HEK293 (cell line): ENCODE data around the gene CRYBA2.

ENCODE experiments used
- GLIS1 ChIP-seq: fragments of 450-650 bp; formaldehyde crosslinking; IDR thresholded peaks from 2 replicates; pipeline ENCODE4 v1.5.1; 2016; ENCODE audit warnings: missing biosample characterization, missing genetic modification characterization
- GLIS2 ChIP-seq: fragments of 450-650 bp; formaldehyde crosslinking; IDR thresholded peaks from 2 replicates; pipeline ENCODE4 v1.5.1; 2016; ENCODE audit warnings: missing biosample characterization, missing genetic modification characterization
- SALL2 ChIP-seq: fragments of 450-650 bp; formaldehyde crosslinking; IDR thresholded peaks from 2 replicates; pipeline ENCODE4 v1.5.0; 2017; ENCODE audit warnings: missing biosample characterization, mild to moderate bottlenecking, missing genetic modification characterization, borderline replicate concordance
- SP3 ChIP-seq: fragments of 450-650 bp; formaldehyde crosslinking; IDR thresholded peaks from 2 replicates; pipeline ENCODE4 v1.5.1; 2016; ENCODE audit warnings: missing biosample characterization, missing genetic modification characterization
- YY1 ChIP-seq: fragments of 450-650 bp; formaldehyde crosslinking; IDR thresholded peaks from 2 replicates; pipeline ENCODE4 v1.5.1; 2018; ENCODE audit warnings: missing biosample characterization, missing genetic modification characterization
- ZBTB8A ChIP-seq: fragments of 450-650 bp; formaldehyde crosslinking; IDR thresholded peaks from 2 replicates; pipeline ENCODE4 v1.5.1; 2016; ENCODE audit warnings: missing biosample characterization, missing genetic modification characterization
- ZFHX2 ChIP-seq: fragments of 450-650 bp; formaldehyde crosslinking; conservative IDR thresholded peaks from 2 replicates; pipeline ENCODE4 v1.5.1; 2016; ENCODE audit warnings: missing biosample characterization, missing genetic modification characterization
- ZFP41 ChIP-seq: fragments of 450-650 bp; formaldehyde crosslinking; IDR thresholded peaks from 2 replicates; pipeline ENCODE4 v1.5.1; 2016; ENCODE audit warnings: missing biosample characterization, missing genetic modification characterization, borderline replicate concordance
- ZNF2 ChIP-seq: fragments of 450-650 bp; formaldehyde crosslinking; IDR thresholded peaks from 2 replicates; pipeline ENCODE4 v1.5.1; 2016; ENCODE audit warnings: missing biosample characterization, missing genetic modification characterization
- ZNF23 ChIP-seq: fragments of 450-650 bp; formaldehyde crosslinking; IDR thresholded peaks from 2 replicates; pipeline ENCODE4 v1.5.1; 2016; ENCODE audit warnings: missing biosample characterization, missing genetic modification characterization, borderline replicate concordance
- ZNF24 ChIP-seq: fragments of 450-650 bp; formaldehyde crosslinking; IDR thresholded peaks from 2 replicates; pipeline ENCODE4 v1.5.1; 2016; ENCODE audit warnings: missing biosample characterization, missing genetic modification characterization
- ZNF335 ChIP-seq: fragments of 450-650 bp; formaldehyde crosslinking; conservative IDR thresholded peaks from 2 replicates; pipeline ENCODE4 v1.5.1; 2016; ENCODE audit warnings: missing biosample characterization, missing genetic modification characterization
- ZNF391 ChIP-seq: fragments of 450-650 bp; formaldehyde crosslinking; IDR thresholded peaks from 2 replicates; pipeline ENCODE4 v1.5.1; 2016; ENCODE audit warnings: low read depth, missing biosample characterization, missing genetic modification characterization, borderline replicate concordance
- ZNF394 ChIP-seq: fragments of 450-650 bp; formaldehyde crosslinking; IDR thresholded peaks from 2 replicates; pipeline ENCODE4 v1.5.1; 2016; ENCODE audit warnings: missing biosample characterization, missing genetic modification characterization, mild to moderate bottlenecking, moderate library complexity, borderline replicate concordance
- ZNF600 ChIP-seq: fragments of 450-650 bp; formaldehyde crosslinking; IDR thresholded peaks from 2 replicates; pipeline ENCODE4 v1.5.1; 2016; ENCODE audit warnings: missing biosample characterization, missing genetic modification characterization
- ZNF658 ChIP-seq: fragments of 450-650 bp; formaldehyde crosslinking; IDR thresholded peaks from 2 replicates; pipeline ENCODE4; 2016; ENCODE audit warnings: missing biosample characterization, missing genetic modification characterization
- ZNF768 ChIP-seq: fragments of 450-650 bp; formaldehyde crosslinking; IDR thresholded peaks from 2 replicates; pipeline ENCODE4 v1.5.1; 2018; ENCODE audit warnings: missing biosample characterization, mild to moderate bottlenecking, missing genetic modification characterization
- ZNF843 ChIP-seq: fragments of 450-650 bp; formaldehyde crosslinking; IDR thresholded peaks from 2 replicates; pipeline ENCODE4 v1.5.1; 2016; ENCODE audit warnings: missing biosample characterization, missing genetic modification characterization
- ZSCAN16 ChIP-seq: fragments of 450-650 bp; formaldehyde crosslinking; IDR thresholded peaks from 2 replicates; pipeline ENCODE4 v1.5.1; 2016; ENCODE audit warnings: missing biosample characterization, missing genetic modification characterization
- TF ChIP-seq, protein P1 (sequence below): sonication (generic); formaldehyde crosslinking; IDR thresholded peaks from 2 replicates; pipeline ENCODE4 v1.8.1; 2022; ENCODE audit warnings: mild to moderate bottlenecking, moderate library complexity, missing genetic modification reagents
- TF ChIP-seq, protein P2 (sequence below): fragments of 450-650 bp; formaldehyde crosslinking; IDR thresholded peaks from 2 replicates; pipeline ENCODE4 v1.5.1; 2016; ENCODE audit warnings: missing biosample characterization, missing genetic modification characterization
- TF ChIP-seq, protein P3 (sequence below): fragments of 450-650 bp; formaldehyde crosslinking; IDR thresholded peaks from 2 replicates; pipeline ENCODE4 v1.5.1; 2016; ENCODE audit warnings: missing biosample characterization, missing genetic modification characterization
- TF ChIP-seq, protein P4 (sequence below): fragments of 450-650 bp; formaldehyde crosslinking; IDR thresholded peaks from 2 replicates; pipeline ENCODE4 v1.5.1; 2016; ENCODE audit warnings: missing biosample characterization, missing genetic modification characterization, low read depth
- TF ChIP-seq, protein P5 (sequence below): fragments of 450-650 bp; formaldehyde crosslinking; IDR thresholded peaks from 2 replicates; pipeline ENCODE4 v1.5.1; 2016; ENCODE audit warnings: missing biosample characterization, missing genetic modification characterization
- TF ChIP-seq, protein P6 (sequence below): fragments of 450-650 bp; formaldehyde crosslinking; IDR thresholded peaks from 2 replicates; pipeline ENCODE4 v1.5.1; 2017; ENCODE audit warnings: missing biosample characterization, missing genetic modification characterization
- TF ChIP-seq, protein P7 (sequence below): fragments of 450-650 bp; formaldehyde crosslinking; optimal IDR thresholded peaks from 2 replicates; pipeline ENCODE3; 2016; ENCODE audit warnings: missing biosample characterization, mild to moderate bottlenecking, missing genetic modification characterization

The CRYBA2 gene

DNA sequence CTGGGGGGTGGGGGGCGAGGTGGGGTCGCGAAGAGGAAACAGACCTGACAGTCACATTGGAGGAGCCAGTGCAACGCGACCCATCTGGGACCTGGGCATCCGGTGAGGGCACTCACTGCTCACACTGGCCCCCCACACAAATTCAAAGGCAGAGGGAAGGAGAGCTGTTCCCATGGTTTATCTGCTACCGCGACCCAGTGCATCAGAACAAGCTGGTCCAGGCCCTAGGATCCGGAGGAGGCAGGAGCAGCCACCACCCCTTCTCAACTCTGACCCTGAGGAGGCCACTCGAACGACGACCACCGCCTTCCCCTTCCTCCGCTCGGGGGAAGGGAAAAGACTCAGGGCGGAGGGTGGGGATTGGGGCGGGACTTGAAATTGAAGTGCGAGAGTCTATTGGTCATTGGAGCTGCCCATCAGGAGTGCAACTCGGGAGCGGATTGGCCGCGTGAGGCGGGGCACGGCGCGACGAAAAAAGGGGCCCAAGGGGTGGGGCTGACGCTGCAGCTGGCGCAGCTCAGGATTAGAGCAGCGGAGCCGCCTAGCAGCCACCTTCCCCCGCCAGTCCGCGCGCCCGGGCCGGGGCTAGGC lies 34.0 kb downstream of the CRYBA2 start, which contains the start of gene CDK5R2 (continued):
- TF ChIP-seq, protein P1, sequence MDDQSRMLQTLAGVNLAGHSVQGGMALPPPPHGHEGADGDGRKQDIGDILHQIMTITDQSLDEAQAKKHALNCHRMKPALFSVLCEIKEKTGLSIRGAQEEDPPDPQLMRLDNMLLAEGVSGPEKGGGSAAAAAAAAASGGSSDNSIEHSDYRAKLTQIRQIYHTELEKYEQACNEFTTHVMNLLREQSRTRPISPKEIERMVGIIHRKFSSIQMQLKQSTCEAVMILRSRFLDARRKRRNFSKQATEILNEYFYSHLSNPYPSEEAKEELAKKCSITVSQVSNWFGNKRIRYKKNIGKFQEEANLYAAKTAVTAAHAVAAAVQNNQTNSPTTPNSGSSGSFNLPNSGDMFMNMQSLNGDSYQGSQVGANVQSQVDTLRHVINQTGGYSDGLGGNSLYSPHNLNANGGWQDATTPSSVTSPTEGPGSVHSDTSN (CRISPR knock-in tag) = peak; percentile 83; the same call in 1 of the 2 replicates
- TF ChIP-seq GLIS2 (tag by site-specific recombination) = peak; percentile 69; the same call in 1 of the 2 replicates
- TF ChIP-seq ZNF843 (tag by site-specific recombination) = no peak
- no peak for TF ChIP-seq ZNF600 (tag by site-specific recombination)
- no peak for TF ChIP-seq SALL2
- no peak for TF ChIP-seq ZNF391
- TF ChIP-seq ZNF24 = no peak
- no peak for TF ChIP-seq ZNF335 (tag by site-specific recombination)
- TF ChIP-seq, protein P2, sequence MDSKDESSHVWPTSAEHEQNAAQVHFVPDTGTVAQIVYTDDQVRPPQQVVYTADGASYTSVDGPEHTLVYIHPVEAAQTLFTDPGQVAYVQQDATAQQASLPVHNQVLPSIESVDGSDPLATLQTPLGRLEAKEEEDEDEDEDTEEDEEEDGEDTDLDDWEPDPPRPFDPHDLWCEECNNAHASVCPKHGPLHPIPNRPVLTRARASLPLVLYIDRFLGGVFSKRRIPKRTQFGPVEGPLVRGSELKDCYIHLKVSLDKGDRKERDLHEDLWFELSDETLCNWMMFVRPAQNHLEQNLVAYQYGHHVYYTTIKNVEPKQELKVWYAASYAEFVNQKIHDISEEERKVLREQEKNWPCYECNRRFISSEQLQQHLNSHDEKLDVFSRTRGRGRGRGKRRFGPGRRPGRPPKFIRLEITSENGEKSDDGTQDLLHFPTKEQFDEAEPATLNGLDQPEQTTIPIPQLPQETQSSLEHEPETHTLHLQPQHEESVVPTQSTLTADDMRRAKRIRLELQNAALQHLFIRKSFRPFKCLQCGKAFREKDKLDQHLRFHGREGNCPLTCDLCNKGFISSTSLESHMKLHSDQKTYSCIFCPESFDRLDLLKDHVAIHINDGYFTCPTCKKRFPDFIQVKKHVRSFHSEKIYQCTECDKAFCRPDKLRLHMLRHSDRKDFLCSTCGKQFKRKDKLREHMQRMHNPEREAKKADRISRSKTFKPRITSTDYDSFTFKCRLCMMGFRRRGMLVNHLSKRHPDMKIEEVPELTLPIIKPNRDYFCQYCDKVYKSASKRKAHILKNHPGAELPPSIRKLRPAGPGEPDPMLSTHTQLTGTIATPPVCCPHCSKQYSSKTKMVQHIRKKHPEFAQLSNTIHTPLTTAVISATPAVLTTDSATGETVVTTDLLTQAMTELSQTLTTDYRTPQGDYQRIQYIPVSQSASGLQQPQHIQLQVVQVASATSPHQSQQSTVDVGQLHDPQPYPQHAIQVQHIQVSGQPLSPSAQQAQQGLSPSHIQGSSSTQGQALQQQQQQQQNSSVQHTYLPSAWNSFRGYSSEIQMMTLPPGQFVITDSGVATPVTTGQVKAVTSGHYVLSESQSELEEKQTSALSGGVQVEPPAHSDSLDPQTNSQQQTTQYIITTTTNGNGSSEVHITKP (tag by site-specific recombination) = peak; percentile 79
- TF ChIP-seq ZNF23 (tag by site-specific recombination) = no peak
- TF ChIP-seq, protein P3, sequence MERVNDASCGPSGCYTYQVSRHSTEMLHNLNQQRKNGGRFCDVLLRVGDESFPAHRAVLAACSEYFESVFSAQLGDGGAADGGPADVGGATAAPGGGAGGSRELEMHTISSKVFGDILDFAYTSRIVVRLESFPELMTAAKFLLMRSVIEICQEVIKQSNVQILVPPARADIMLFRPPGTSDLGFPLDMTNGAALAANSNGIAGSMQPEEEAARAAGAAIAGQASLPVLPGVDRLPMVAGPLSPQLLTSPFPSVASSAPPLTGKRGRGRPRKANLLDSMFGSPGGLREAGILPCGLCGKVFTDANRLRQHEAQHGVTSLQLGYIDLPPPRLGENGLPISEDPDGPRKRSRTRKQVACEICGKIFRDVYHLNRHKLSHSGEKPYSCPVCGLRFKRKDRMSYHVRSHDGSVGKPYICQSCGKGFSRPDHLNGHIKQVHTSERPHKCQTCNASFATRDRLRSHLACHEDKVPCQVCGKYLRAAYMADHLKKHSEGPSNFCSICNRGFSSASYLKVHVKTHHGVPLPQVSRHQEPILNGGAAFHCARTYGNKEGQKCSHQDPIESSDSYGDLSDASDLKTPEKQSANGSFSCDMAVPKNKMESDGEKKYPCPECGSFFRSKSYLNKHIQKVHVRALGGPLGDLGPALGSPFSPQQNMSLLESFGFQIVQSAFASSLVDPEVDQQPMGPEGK = peak; percentile 31
- TF ChIP-seq, protein P4, sequence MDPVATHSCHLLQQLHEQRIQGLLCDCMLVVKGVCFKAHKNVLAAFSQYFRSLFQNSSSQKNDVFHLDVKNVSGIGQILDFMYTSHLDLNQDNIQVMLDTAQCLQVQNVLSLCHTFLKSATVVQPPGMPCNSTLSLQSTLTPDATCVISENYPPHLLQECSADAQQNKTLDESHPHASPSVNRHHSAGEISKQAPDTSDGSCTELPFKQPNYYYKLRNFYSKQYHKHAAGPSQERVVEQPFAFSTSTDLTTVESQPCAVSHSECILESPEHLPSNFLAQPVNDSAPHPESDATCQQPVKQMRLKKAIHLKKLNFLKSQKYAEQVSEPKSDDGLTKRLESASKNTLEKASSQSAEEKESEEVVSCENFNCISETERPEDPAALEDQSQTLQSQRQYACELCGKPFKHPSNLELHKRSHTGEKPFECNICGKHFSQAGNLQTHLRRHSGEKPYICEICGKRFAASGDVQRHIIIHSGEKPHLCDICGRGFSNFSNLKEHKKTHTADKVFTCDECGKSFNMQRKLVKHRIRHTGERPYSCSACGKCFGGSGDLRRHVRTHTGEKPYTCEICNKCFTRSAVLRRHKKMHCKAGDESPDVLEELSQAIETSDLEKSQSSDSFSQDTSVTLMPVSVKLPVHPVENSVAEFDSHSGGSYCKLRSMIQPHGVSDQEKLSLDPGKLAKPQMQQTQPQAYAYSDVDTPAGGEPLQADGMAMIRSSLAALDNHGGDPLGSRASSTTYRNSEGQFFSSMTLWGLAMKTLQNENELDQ (tag by site-specific recombination) = no peak
- no peak for TF ChIP-seq ZNF658 (tag by site-specific recombination)
- TF ChIP-seq, protein P5, sequence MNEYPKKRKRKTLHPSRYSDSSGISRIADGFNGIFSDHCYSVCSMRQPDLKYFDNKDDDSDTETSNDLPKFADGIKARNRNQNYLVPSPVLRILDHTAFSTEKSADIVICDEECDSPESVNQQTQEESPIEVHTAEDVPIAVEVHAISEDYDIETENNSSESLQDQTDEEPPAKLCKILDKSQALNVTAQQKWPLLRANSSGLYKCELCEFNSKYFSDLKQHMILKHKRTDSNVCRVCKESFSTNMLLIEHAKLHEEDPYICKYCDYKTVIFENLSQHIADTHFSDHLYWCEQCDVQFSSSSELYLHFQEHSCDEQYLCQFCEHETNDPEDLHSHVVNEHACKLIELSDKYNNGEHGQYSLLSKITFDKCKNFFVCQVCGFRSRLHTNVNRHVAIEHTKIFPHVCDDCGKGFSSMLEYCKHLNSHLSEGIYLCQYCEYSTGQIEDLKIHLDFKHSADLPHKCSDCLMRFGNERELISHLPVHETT (tag by site-specific recombination) = no peak
- TF ChIP-seq ZBTB8A (tag by site-specific recombination) = no peak
- TF ChIP-seq ZFP41 (tag by site-specific recombination) = no peak
- no peak for TF ChIP-seq ZNF768 (tag by site-specific recombination)
- TF ChIP-seq ZNF394 (tag by site-specific recombination) = no peak
- TF ChIP-seq, protein P6, sequence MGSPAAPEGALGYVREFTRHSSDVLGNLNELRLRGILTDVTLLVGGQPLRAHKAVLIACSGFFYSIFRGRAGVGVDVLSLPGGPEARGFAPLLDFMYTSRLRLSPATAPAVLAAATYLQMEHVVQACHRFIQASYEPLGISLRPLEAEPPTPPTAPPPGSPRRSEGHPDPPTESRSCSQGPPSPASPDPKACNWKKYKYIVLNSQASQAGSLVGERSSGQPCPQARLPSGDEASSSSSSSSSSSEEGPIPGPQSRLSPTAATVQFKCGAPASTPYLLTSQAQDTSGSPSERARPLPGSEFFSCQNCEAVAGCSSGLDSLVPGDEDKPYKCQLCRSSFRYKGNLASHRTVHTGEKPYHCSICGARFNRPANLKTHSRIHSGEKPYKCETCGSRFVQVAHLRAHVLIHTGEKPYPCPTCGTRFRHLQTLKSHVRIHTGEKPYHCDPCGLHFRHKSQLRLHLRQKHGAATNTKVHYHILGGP (tag by site-specific recombination) = no peak
- no peak for TF ChIP-seq GLIS1 (tag by site-specific recombination)
- TF ChIP-seq YY1 (tag by site-specific recombination) = no peak
- TF ChIP-seq, protein P7, sequence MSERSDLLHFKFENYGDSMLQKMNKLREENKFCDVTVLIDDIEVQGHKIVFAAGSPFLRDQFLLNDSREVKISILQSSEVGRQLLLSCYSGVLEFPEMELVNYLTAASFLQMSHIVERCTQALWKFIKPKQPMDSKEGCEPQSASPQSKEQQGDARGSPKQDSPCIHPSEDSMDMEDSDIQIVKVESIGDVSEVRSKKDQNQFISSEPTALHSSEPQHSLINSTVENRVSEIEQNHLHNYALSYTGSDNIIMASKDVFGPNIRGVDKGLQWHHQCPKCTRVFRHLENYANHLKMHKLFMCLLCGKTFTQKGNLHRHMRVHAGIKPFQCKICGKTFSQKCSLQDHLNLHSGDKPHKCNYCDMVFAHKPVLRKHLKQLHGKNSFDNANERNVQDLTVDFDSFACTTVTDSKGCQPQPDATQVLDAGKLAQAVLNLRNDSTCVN (tag by site-specific recombination) = peak; percentile 26
- no peak for TF ChIP-seq ZNF2
- TF ChIP-seq ZSCAN16 (tag by site-specific recombination) = no peak
- peak; percentile 63 for TF ChIP-seq SP3 (tag by site-specific recombination)
- TF ChIP-seq ZFHX2 (tag by site-specific recombination) = no peak
